NCI-H82 treated with DMSO at 0.1 percent for 48 hours (cell line): ENCODE measurements around the gene SHCBP1L.

Experiments used
- DNase-seq: peaks from one replicate; lab custom pipeline; 2025; ENCODE audit not compliant: unreplicated experiment; lab: John Stamatoyannopoulos, UW

Gene SHCBP1L

DNA sequence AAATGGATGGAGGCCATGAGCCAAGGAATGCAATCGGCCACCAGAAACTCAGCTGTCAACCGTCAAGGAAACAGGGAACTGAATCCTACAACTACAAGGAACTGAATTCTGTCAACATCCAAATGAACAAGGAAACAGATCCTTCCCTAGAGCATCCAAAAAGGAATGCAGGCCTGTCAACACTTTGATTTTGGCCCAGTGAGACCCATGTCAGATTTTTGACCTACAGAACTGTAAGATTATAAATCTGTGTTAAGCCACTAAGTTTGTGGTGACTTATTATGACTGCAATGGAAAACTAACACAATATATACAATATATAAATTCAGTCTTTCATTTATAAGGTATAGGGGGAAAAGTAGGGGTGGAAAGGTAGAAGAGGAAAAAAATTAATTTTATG, 55.3 kb downstream of the SHCBP1L start:
- no peak for DNase-seq

- DNase-seq = no peak
Observed at GRCh38 chr1:182890927-182891610, 61.9 kb downstream of the SHCBP1L start.

GRCh38 chr1:182889997-182890396, 63.0 kb downstream of the SHCBP1L start:
- DNase-seq = no peak

GRCh38 chr1:182888736-182889531, 64.0 kb downstream of the SHCBP1L start:
- no peak for DNase-seq

DNA sequence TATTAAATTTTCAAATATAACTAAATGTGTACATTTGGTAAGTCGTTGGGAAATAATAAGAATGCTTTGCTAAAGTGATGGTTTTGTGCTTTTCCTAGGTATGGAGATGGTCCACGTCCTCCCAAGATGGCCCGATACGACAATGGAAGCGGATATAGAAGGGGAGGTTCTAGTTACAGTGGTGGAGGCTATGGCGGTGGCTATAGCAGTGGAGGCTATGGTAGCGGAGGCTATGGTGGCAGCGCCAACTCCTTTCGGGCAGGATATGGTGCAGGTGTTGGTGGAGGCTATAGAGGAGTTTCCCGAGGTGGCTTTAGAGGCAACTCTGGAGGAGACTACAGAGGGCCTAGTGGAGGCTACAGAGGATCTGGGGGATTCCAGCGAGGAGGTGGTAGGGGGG, 66.0 kb downstream of the SHCBP1L start:
- DNase-seq = no peak

- DNase-seq = no peak
Observed at GRCh38 chr1:182885591-182885990, 67.4 kb downstream of the SHCBP1L start.

GRCh38 chr1:182884872-182885271, 68.1 kb downstream of the SHCBP1L start:
- no peak for DNase-seq

GRCh38 chr1:182877842-182878241, 75.1 kb downstream of the SHCBP1L start:
- no peak for DNase-seq

DNA sequence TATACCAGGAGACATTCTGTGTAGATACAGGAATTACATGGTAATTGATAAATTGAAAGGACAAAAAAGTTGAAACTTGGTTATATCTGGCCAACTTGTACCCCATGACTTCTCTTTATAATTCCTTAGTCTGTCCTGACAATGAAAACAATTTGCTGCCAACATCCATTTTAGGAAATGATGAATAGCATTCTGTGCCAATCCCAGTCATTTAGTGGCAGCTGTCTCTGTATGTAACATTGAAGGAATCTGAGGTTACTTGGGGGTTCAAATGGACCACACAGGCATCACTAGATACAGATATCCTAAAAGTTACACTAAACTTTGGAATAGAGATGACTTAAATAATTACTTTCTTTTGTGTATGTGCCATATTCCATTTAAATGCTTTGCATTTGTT, 75.6 kb downstream of the SHCBP1L start:
- DNase-seq = no peak

GRCh38 chr1:182875889-182876288, 77.1 kb downstream of the SHCBP1L start:
- DNase-seq = no peak

DNA sequence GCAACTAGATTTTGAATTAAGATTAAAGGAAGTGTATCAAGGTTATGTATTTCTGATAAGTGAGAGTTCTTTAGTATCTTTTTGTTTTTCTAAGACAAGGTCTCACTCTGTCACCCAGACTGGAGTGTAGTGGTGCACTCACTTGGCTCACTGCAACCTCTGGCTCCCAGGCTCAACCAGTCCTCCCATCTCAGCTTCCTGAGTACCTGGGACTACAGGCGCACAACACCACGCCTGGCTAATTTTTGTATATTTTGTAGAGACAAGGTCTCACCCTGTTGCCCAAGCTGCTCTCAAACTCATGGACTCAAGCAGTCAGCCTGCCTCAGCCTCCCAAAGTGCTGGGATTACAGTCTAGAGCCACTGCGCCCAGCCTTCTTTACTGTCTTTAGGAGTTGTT, 80.1 kb downstream of the SHCBP1L start:
- no peak for DNase-seq

GRCh38 chr1:182869241-182869666, 83.7 kb downstream of the SHCBP1L start:
- DNase-seq = no peak

DNA sequence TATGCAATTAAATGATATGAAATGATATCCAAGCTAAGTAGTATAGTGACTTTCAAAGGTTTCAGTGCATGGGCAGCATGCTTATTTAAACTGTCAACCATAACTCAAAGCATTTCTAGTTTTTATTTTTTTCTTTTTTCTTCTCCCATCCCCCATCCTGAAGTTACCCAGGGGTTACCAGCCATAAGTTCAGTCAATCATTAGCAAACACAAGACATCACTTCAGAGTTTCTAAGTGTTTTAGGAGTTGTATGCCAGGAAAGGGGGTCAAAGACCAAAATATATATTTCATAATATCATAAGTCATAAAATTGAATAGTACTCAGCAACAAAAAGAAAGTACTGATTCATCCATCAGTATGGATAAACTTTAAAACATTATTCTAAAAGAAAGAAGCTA, 85.1 kb downstream of the SHCBP1L start:
- no peak for DNase-seq

DNA sequence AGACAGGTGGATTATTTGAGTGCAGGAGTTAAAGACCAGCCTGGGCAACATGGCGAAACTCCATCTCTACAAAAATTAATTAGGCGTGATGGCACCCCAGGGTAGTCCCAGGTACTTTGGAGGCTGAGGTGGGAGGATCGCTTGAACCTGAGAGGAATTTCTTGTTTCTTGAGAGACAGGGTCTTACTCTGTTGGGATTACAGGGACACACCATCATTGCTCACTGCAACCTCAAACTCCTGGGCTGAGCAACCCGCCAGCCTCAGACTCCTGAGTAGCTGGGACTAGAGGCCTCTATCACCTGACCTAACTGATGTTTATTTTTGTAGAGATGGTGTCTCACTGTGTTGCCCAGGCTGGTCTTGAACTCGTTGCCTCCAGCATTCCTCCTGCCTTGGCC, 89.0 kb downstream of the SHCBP1L start:
- no peak for DNase-seq

DNA sequence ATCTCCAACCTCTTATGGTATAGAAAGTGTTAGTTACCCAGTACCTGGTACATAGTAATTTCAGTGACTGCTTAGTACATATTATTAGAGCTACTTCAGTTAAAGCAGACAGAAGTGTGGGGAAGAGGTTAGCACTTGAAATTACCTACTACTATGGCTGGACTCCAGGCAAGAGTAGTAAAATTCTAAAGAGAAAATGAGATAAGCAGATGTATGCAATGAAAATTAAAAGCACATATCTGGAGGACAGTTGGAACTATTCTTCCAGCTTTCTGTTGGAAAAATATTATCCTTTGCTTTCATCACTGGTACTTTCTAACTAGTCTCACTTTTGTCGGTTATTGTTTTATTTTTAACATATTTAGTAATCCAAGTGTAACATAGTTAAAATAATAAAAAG, 90.1 kb downstream of the SHCBP1L start:
- DNase-seq = no peak

DNA sequence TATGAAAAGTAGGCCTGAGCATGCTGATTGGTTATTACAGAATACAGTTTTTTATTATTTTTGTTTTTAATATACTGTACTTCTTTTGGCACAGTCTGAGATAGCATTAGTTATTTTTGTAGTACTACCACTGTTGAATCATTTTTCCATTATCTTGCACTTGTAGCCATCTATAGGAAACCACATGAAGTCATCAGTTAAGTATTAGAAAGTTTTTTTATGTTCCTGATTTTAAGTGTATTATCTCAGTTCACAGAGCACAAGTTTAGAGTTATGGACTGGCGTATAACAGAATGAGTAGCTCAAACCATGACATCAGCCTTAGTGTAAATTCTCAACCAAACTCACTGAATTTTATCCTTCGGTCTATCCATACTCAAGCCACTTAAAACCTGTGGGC, 91.0 kb downstream of the SHCBP1L start:
- DNase-seq = no peak

DNA sequence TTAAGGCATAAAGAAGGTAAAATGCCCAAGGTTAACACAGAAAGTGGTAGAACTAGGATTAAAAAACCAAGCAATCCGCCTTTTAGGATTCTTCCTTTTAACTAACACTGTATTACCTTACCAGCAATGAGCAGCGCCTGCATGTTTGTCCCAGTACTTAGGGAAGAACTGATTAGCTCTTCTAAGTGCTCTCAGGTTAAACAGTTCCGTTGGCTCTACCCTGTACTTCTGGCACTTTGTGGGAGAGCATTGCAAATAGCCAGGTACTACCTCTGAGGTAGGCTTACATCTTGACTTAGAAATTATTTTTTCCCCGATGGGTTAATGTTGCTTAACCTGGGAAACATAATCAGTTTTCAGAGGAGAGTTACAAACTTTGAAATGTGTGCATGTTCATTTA, 92.3 kb downstream of the SHCBP1L start:
- no peak for DNase-seq

- no peak for DNase-seq
Observed at GRCh38 chr1:182857212-182857611, 95.8 kb downstream of the SHCBP1L start.

DNA sequence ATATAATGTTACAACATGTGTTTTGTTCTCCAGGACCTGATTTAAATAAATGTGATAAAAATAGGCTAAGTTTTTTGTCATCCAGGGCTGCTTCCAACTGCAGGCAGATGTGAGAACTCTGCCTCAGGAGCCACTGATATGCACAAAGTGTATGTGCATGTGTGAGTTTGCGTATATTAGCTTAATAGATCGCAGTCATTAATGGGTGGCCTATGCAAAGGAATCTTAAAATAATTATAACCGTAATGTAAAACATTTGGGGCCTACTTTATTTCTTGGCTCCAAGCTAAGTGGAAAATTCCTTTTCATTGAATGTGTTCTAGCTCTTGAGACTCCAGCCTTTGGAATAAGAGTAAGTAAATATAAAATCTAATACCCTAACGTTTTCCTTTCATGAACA, 97.1 kb downstream of the SHCBP1L start:
- no peak for DNase-seq

- DNase-seq = no peak
Observed at GRCh38 chr1:182851825-182852224, 101.1 kb downstream of the SHCBP1L start.

- DNase-seq = no peak
Observed at GRCh38 chr1:182850319-182850718, 102.6 kb downstream of the SHCBP1L start.
